HG03280 (cell line): ENCODE measurements around the gene ECHS1.
A peak's percentile ranks its signal among the peaks of the same experiment; 100 is the strongest.
"Not testable (repeated sequence)": the region's sequence is repeated elsewhere in the genome, so short reads cannot be mapped to it uniquely, and the experiment has no call there.

ENCODE experiments used
- ATAC-seq: cut with Tn5 transposase; IDR thresholded peaks from one replicate; pipeline ENCODE4 v1.9.1; 2021; ENCODE audit warnings: mild to moderate bottlenecking, moderate library complexity; ENCODE audit not compliant: unreplicated experiment

The ECHS1 gene

DNA sequence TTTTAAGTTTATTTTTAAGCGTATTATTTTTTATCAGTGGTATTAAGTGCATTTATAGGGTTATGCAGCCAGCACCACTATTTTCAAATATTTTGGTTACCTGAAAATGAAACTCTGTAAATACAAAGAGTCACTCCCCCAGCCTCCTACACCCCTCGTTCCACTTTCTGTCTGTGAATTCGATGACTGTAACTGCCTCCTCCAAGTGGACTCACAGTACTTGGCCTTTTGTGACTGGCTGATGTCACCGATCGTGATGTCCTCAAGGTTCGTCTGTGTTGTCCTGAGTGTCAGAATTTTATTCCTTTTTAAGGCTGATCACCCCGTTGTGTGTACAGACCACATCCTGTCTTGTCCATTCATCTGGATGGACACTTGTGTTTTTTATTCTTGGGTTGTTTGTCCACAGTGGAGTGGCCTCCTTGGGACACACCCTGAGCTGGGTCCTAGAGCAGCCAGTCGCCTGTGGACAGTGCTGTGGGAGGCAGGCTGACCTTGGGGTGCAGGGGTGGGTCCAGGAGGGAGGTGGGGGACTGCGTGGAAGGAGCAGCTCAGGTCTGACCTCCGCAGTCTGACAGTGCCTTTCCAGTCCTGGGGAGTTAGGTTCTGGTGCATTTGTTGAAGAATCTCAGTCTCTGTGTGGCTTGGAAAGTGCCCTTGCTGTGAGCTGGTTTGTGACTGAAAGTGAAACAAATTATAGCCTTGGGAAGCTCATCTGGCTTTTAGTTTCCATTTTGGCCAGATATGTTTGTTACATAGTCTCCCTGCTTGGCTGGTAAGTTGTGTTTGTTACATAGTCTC lies 27.7 kb upstream of the ECHS1 start:
- ATAC-seq: peak; percentile 71

GRCh38 chr10:133399123-133399601 lies 26.0 kb upstream of the ECHS1 start:
- ATAC-seq: no peak

DNA sequence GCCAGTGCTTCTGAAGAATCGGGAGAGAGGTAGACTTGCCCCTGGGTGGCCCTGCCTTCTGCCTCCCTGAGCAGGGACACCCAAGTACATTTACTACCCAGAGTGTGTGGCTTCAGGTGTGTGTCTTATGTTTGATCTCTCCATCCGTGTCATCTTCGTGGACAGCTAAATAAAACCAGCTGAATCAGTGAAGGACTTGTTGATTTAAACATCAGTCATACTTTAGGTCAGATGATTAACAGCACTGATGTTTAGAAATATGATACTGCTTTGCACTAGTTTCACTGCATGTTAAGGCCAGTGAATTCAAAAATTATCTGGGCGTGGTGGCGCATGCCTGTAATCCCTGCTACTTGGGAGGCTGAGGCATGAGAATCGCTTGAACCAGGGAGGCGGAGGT lies 24.8 kb upstream of the ECHS1 start:
- ATAC-seq: no peak

DNA sequence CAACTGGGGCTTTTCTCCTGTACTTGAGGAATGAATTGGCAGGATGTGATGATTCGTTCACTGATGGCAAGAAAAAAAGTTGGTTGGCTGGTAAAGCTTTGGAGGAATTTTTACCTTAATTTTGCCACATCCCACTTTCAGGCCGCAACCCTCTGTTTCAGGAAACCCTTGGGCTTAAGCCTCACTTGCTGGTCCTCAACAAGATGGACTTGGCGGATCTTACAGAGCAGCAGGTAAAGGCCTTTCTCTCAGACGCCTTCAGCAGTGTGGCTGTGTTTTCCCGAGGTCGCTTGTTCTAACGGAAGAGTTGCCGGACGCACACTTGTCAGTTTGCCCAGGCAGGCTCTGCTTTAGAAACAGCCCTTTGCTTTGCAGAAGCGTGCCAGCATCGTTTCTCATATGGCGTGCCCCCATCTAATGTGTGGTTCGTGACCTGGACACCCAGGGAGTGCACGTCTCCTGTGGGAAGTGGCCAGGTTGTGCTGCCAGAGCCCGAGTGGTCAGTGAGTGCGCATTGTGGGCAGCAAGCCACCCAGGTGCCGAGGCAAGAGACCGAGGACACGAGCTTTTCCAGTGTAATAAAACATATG lies 23.0 kb upstream of the ECHS1 start:
- no peak for ATAC-seq

DNA sequence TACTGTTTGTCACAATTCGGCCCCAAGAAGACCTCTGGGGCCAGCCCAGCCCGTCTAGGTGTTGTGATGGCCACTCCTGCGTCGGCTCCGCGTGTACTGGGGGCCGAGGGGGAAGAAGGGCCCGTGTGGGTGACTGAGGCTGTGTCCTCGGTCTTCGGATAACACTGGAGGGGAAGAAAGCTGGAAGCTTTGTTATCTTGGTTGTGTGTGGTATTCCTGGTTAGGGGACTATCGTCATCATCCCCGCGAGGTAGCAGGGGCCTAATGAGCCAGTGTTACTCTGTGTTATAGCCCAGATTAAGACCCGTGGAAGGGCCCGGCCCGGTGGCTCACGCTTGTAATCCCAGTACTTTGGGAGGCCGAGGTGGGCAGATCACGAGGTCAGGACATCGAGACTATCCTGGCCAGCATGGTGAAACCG lies 21.7 kb upstream of the ECHS1 start:
- peak; percentile 1 for ATAC-seq

- peak; percentile 71 for ATAC-seq
These were observed 21.0 kb upstream of the ECHS1 start, which contains the start of gene MTG1 for GRCh38 chr10:133394064-133394663. Gene MTG1 (plus strand): TSS chr10:133394157. CDS start chr10:133394221, 64 bp downstream.

GRCh38 chr10:133393401-133394063 lies 20.4 kb upstream of the ECHS1 start:
- ATAC-seq: no peak

DNA sequence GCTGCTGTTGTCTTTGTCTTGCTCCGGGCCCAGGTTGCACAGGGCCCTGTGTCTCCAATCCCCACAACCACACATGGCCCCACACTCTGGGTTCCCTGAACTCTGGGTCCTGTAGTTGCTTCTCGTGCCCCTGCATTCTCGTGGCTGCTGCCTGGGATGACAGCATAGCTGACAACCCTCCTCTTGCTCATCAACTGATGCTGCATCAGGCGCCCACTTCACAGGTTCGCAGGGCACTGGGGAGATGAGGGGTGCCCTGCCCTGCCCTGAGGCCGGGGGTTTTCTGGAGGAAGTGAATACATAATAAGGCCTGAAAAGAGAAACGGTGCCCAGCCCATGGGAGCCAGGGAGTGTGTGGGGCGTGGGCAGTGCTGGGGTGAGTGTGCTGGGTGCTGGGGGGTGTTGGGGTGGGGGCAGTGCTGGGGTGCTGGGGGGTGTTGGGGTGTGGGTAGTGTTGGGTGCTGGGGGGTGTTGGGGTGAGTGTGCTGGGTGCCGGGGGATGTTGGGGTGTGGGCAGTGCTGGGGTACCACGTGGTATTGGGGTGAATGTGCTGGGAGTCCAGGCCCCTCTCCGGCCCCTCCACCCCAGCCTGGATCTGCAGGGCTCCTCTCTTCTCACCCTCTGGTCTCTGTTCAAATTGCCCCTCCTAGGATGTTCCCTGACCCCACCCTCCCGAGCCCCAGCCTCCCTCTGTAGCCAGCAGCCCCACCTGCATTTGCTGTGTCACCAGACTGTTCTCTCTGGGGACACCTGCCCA lies 18.8 kb upstream of the ECHS1 start:
- no peak for ATAC-seq

GRCh38 chr10:133391249-133391635 lies 18.1 kb upstream of the ECHS1 start:
- no peak for ATAC-seq

DNA sequence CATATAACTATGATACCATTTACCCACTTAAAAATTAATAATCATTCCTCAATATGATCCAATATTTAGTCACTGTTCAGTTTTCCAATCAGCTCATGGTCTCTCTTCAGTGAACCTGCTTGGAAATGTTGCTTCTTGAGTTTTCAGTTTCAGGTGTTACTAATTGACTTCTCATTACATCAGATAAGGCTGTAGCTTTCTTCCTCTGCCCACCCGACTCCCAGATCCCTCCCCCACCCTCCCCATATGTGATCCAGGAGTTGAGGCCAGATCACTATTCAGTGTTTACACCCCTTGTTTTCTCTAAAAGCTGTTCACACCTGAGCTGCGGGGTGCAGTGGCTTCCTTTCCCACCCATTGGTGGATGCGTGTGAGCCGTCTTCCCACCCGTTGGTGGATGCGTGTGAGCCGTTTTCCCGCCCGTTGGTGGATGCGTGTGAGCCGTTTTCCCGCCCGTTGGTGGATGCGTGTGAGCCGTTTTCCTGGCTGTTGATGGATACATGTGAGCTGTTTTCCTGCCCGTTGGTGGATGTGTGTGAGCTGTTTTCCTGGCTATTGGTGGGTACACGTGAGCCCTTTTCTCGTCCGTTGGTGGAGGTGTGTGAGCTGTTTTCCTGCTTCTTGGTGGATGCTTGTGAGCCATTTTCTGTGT lies 17.6 kb upstream of the ECHS1 start:
- no peak for ATAC-seq

DNA sequence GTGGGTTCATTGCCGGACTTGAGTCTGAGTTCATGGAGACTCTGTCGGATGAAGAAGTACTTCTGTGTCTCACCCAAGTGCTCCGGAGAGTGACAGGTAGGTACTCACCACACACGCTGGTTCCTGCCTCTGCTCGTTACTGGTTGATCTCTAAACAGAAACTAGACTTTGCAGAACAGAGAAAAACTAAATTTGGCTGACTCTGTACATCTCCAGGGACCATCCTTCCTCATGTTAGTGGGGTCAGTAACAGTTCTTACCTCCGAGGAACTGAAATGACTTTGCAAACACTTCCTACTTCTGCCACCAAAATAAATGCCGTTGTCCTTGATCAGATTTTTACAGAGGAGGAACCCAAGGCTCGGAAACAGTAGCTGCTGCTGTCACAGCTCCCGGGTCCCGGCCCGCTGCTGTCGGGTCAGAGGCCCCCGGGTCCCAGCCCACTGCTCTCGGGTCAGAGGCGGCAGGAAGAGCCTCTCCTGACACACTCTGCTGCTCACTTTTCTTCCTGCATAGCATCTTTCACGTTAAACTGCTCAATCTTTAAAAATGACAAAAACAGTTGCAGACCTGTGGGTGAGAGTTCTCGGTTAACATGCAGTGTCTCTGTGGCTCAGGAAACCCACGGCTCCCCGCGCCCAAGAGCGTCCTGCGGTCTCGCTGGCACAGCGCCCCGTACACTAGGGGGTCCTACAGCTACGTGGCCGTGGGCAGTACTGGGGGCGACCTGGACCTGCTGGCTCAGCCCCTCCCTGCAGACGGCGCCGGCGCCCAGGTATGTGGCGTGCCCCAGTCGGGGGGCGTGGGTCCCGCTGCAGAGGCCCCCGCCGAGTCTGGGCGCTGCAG lies 16.0 kb upstream of the ECHS1 start:
- peak; percentile 83 for ATAC-seq

DNA sequence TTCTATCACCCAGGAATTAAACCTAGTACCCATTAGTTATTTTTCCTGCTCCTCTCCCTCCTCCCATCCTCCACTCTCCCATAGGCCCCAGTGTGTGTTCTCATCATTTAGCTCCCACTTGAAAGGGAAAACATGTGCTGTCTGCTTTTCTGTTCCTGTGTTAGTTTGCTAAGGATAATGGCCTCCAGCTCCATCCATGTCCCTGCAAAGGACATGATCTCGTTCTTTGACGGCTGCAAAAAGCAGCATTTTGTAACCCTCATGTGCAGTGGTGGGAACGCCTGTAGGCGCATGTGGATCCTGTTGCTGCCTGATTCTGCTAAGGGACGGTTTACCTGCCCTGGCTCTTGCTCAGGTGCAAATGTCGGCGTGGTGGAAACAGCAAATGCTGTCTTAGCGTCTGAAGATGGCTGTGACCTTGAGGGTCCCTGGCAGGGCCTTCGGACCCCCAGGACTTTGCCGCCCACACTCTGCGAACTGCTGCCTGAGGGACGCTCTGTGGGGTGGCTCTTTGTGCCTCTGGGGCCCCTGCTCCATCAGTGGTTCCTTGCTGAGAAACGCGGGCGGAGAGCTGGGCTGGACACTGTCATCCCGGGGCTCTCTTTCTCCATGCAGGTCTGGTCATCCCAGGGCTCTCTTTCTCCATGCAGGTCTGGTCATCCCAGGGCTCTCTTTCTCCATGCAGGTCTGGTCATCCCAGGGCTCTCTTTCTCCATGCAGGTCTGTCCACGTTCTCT lies 15.2 kb upstream of the ECHS1 start:
- no peak for ATAC-seq

DNA sequence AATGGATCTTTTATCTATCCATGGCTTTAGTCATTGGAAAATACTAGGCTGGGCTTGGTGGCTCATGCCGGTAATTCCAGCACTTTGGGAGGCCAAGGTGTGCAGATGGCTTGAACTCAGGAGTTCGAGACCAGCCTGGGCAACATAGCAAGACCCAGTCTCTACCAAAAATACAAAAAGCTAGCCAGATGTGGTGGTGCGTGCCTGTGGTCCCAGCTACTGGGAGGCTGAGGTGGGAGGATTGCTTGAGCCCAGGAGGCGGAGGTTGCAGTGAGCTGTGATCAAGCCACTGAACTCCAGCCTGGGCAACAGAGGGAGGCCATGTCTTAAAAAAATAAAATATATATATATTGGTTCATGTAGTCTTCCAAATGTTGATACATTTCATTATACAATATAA lies 13.8 kb upstream of the ECHS1 start:
- not testable (repeated sequence) for ATAC-seq

GRCh38 chr10:133385214-133385613 lies 12.1 kb upstream of the ECHS1 start:
- no peak for ATAC-seq

GRCh38 chr10:133384071-133384470 lies 10.9 kb upstream of the ECHS1 start:
- ATAC-seq: no peak

DNA sequence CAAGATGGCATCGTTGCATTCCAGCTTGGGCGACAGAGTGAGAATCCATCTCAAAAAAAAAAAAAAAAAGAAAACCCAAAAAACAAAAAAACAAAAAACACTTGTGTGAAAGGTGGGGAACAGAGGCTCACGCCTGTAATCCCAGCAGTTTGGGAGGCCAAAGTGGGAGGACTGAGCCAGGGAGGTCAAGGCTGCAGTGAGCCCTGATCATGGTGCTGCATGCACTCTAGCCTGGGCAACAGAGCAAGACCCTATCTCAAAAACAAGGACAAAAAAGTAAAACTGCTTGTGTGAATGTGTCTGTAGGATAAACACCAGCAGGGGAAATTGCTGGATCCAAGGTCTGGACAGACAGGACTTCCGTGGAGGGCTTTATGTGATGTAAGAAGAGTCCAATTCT lies 10.4 kb upstream of the ECHS1 start:
- no peak for ATAC-seq

DNA sequence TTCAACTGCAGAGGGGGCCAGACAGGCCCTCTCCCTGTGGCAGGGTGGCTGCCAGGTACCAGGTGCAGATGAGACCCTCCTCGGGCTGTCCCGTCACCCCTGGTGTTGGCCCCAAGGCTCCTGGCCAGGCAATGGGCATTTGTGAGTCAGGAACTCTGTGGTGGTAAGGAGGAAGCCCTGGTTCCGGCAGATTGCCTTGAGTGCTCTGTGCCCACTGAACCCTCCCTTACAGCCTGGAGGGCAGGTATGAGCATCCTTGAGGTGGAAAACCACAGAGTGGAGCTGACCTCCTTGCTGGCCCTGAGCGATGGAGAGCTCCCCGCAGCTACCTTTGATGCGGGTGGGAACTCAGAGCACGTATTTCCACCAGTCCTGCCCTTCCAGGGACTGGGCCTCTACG lies 7.9 kb upstream of the ECHS1 start:
- no peak for ATAC-seq

DNA sequence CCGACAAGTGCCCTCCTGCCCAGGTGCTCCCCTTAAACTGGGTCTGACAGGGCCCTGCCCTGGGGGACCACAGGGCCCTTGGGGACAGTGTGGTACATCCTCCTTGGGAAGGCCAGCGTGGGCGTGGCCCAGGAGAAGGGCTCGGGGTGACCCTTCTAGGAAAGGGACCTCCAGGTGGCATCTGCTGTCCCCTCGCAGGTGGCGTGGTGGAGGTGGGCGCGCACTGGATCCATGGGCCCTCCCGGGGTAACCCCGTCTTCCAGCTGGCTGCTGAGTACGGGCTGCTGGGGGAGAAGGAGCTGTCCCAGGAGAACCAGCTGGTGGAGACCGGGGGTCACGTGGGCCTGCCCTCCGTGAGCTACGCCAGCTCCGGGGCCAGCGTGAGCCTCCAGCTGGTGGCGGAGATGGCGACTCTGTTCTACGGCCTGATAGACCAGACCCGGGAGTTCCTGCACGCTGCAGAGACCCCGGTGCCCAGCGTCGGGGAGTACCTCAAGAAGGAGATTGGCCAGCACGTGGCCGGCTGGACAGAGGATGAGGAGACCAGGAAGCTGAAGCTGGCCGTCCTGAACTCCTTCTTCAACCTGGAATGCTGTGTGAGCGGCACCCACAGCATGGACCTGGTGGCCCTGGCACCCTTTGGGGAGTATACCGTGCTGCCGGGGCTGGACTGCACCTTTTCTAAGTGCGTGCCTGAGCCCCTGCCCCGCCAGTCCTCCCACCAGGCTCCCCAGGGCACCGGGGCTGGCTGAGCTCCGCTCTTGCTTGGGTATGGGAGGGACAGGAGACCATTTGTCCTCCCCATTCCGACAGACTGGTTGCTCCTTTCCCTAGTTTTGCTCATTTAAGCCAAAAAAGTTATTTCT lies 6.9 kb upstream of the ECHS1 start:
- no peak for ATAC-seq
